ENCODE data around the gene MUTYH.

GRCh38 chr1:45302505-45303150 lies 37.6 kb downstream of the MUTYH start:
- TF ChIP-seq CTCF (IDR thresholded peaks at IDR 0.05) (no peak), POLR2AphosphoS5 (IDR thresholded peaks at IDR 0.05) (no peak)
